Brain microvascular endothelial cell (primary cell): ENCODE data around the gene TRIM50.
"Not testable (repeated sequence)": the region's sequence is repeated elsewhere in the genome, so short reads cannot be mapped to it uniquely, and the experiment has no call there.

Source experiments
- DNase-seq: peaks from one replicate; pipeline ENCODE4 v3.0.0-alpha.2; 2020
- H3K27ac ChIP-seq: fragments of 250-450 bp; sonication (Bioruptor Pico); 2 replicates; pipeline ENCODE4 v1.5.1; 2020; ENCODE audit warnings: mild to moderate bottlenecking, moderate library complexity
- H3K27me3 ChIP-seq: fragments of 250-450 bp; sonication (Bioruptor Pico); replicated peaks from 2 replicates; pipeline ENCODE4 v1.5.1; 2020; ENCODE audit warnings: mild to moderate bottlenecking
- H3K36me3 ChIP-seq: fragments of 250-450 bp; sonication (Bioruptor Pico); replicated peaks from 2 replicates; pipeline ENCODE4 v1.5.1; 2020; ENCODE audit warnings: mild to moderate bottlenecking
- H3K4me3 ChIP-seq: 2 replicates; pipeline ENCODE4 v1.5.1; 2011; ENCODE audit warnings: low read depth, mild to moderate bottlenecking, control low read depth, low read length, moderate library complexity
- in situ Hi-C: cut with HindIII; loops from 2 replicates; pipeline ENCODE4 v1.10.0; 2017; ENCODE audit warnings: low sequenced_read_pairs, low pct_ligation_motif_present
- TF ChIP-seq, protein P1 (sequence below): IDR thresholded peaks from 2 replicates; pipeline ENCODE4 v1.5.1; 2011; ENCODE audit warnings: low read depth, mild to moderate bottlenecking, moderate library complexity, low read length, control low read depth, inconsistent platforms; ENCODE audit errors: missing control alignments

The TRIM50 gene

DNA sequence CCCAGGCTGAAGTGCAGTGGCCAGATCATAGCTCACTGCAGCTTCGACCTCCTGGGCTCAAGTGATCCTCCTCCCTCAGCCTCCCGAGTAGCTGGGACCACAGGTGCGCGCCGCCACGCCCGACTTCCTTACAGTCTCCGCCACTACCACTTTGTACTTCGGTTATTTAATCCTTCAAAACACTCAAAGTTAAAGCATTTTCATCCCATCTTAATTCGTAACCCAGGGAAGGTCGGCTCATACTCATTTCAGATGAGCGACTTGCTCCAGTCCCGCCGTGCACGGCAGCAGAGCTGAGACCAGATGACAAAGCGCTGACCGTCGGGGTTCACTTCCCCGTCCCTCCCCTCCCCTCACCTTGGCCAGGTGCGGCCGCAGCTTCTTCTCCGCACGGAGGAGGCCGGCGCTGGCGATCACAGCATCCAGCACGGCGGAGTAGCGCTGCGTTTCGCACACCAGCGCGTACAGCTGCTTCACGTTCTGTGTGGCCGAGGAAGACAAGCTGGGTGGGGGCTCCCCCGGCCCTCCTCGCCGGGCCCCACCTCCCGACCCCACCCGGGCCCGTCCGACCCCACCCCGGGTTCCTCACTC, 19.7 kb downstream of the TRIM50 start:
- H3K36me3 ChIP-seq = no peaks in the 10 kb centered on the region
- H3K27ac ChIP-seq = no peak overlapping the region
- TF ChIP-seq, protein P1, sequence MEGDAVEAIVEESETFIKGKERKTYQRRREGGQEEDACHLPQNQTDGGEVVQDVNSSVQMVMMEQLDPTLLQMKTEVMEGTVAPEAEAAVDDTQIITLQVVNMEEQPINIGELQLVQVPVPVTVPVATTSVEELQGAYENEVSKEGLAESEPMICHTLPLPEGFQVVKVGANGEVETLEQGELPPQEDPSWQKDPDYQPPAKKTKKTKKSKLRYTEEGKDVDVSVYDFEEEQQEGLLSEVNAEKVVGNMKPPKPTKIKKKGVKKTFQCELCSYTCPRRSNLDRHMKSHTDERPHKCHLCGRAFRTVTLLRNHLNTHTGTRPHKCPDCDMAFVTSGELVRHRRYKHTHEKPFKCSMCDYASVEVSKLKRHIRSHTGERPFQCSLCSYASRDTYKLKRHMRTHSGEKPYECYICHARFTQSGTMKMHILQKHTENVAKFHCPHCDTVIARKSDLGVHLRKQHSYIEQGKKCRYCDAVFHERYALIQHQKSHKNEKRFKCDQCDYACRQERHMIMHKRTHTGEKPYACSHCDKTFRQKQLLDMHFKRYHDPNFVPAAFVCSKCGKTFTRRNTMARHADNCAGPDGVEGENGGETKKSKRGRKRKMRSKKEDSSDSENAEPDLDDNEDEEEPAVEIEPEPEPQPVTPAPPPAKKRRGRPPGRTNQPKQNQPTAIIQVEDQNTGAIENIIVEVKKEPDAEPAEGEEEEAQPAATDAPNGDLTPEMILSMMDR = no peak
- H3K27me3 ChIP-seq = no peaks in the 10 kb centered on the region
- in situ Hi-C loops = no loop called here
- peak overlapping the region; percentile 66 for H3K4me3 ChIP-seq
- no peak for DNase-seq

DNA sequence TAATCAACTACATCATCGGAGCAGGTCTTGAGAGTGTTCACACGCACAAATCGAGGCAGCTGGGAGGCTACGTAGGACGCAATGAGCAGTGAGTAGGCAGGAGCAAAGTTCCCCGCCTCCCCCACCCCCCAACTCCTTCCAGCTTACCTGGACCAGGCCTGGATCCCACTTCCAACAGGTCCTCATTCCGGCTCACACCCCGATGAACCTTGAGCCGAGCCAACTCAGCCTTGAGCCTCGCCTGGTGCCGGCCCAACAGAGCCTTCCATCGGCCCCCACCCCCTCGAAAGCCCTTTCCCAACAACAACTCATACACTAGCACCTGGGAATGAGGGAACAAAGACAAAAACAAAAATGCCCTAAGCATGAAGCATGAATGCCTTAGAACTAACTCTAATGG, 20.4 kb downstream of the TRIM50 start:
- Histone ChIP-seq H3K4me3 (no peak overlapping the region), H3K27ac (no peak overlapping the region), H3K36me3 (no peaks in the 10 kb centered on the region), H3K27me3 (no peaks in the 10 kb centered on the region)
- TF ChIP-seq, protein P1 = no peak
- in situ Hi-C loops = no loop called here
- DNase-seq = no peak

DNA sequence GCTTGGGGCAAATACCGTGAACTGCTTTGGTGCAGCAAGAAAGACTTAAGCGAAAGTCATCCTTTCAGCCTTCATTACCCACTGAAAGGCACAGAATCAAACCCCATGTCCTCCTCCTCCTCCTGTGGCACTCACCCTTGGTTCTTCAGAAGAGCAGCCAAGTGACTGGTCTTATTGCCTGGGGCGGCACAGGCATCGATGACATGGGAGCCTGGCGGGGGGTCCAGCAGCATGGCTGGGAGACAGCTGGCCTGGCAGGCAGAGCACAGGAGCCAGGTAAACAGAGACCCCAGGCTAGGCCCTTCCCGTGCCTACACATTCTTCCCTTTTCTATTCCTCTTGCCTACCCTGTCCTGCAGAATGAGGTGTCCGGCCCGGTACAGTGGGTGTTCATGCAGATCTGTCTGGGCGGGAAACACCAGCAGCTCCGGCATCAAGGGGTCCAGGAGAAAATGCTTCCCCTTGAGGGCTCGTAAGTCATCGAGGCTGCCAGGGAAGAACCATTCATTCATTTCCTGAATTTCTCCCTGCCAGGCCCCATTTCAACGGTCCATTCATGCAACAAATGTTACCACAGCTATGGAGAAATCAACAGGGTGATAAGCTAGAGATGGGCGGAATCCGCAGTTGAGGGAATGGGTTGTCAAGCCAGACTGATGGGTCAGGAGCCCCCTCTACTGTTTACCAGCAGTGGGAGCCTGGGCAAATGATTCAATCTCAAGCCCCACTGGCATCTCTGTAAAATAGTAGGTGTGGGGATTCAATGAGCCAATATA, 23.1 kb downstream of the TRIM50 start:
- TF ChIP-seq, protein P1 = peak; percentile 18
- DNase-seq, H3K27ac ChIP-seq, H3K4me3 ChIP-seq, H3K27me3 ChIP-seq, H3K36me3 ChIP-seq, in situ Hi-C loops: not testable (repeated sequence)

DNA sequence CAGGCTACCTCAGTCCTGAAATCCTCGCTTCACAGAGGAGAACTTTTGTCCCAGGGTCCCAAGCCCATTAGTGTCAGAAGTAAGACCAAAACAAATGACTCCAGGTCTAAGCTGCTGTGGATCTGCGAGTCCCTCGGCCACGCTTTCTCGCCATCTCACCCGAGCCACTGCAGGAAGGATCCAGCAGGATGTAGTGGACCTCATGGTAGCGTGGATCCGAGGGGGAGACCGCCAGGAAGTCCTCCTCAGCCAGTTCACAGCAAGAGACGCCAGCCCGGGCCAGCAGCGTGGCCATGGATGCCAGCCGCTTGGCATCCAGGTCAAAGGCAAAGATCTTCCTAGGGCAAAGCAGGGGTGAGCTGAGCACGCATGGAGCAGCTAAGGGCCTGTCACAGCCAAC, 23.8 kb downstream of the TRIM50 start:
- Histone ChIP-seq H3K4me3 (no peak overlapping the region), H3K36me3 (no peaks in the 10 kb centered on the region), H3K27me3 (no peaks in the 10 kb centered on the region), H3K27ac (no peak overlapping the region)
- TF ChIP-seq, protein P1 = no peak
- DNase-seq = no peak
- in situ Hi-C loops = no loop called here

DNA sequence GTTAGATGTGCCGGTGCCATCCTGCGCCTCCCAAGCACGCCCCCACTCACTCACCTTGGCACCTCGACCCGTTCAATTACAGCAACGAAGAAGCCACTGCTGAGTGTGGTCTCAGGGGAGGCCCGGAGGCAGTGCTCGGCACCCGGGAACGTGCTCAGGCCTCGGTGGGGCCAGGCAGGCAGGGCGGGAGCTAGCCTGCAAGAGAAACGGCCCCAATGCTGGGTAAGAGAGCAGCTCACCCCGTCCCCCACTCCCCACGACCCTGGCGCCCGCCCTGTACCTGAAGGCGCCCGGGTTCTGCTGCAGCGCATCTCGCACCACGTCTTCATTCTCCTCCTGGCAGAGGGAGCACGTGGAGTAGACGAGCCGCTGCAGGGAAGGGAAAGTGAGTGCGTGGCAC, 24.3 kb downstream of the TRIM50 start:
- H3K36me3 ChIP-seq = no peaks in the 10 kb centered on the region
- TF ChIP-seq, protein P1 = no peak
- no peaks in the 10 kb centered on the region for H3K27me3 ChIP-seq
- in situ Hi-C loops = no loop called here
- no peak for DNase-seq
- no peak overlapping the region for H3K4me3 ChIP-seq
- no peak overlapping the region for H3K27ac ChIP-seq

DNA sequence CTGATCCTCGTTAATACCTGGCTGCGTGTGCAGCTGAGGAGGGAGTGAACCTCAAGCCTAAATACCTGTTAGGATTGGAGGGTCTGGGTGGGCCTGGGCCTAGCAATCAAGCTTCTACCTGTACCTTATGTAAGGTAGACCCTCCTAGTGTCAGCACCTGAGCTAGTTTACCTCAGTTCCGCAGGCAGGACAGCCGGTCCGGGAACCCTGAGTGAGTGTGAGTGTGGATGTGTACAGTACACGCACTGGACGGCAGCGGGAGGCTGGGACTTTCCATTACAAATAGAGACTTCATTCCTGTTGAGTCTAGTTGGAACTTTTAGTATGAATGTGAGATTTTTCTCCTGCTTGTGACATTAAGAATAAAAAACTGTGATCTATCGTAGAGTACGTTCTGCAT, 25.0 kb downstream of the TRIM50 start:
- DNase-seq, in situ Hi-C loops, H3K27ac ChIP-seq, H3K27me3 ChIP-seq, H3K36me3 ChIP-seq, H3K4me3 ChIP-seq: not testable (repeated sequence)

DNA sequence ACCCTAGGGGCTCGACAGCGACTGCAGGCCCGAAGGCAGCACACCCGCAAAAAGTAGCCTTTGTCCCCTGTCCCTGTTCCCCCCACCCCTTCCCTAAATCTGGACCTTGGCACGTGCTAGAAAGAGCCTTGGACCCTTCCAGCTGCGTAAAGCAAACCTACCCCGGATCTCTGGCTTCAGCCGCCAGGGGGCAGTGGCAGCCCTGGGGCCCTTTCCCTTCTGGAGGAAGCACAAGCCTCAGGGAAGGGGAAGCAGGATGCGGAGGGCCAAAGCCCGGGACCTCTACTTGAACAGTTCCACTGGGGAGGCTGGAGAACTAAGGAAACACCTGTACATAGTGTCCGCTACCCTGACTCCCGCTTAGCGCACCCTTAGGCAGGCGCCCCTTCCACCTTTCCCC, 26.8 kb downstream of the TRIM50 start:
- in situ Hi-C loops, H3K4me3 ChIP-seq, H3K27me3 ChIP-seq: not testable (repeated sequence)

DNA sequence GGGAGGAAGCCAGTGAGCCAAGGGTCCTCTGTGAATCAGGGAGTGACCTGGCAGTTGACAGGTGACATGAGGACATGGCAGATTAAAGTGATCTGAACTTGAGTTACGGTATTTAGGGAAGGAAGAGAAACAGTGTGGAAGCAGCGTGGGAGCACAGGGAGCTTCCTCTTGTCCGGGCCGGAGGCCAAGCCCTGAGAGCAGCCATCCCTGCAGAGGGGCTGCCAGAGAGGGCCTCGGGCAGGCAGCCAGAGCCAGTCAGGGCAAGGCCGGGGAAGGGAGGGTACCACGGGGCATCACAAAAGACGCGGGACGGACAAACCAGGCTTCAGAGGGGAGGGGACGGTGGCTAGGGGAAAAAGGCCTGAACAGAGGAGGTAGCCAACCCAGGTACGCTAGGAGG, 28.1 kb downstream of the TRIM50 start:
- H3K36me3 ChIP-seq, DNase-seq, H3K4me3 ChIP-seq, in situ Hi-C loops, H3K27ac ChIP-seq, H3K27me3 ChIP-seq: not testable (repeated sequence)

More for the DNA sequence above, 26.8 kb downstream of the TRIM50 start:
- not testable (repeated sequence) for H3K27ac ChIP-seq, DNase-seq, H3K36me3 ChIP-seq

DNA sequence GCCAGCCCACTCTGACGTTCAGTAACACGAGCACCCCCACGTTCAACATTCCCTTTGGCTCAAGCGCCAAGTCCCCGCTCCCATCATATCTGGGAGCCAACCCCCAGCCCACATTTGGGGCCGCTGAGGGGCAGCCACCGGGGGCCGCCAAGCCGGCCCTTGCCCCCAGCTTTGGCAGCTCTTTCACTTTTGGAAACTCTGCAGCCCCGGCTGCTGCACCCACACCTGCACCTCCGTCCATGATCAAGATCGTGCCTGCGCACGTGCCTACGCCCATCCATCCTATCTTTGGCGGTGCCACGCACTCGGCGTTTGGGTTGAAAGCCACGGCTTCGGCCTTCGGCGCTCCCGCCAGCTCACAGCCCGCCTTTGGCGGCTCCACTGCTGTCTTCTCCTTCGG, 30.2 kb downstream of the TRIM50 start:
- in situ Hi-C loops, H3K4me3 ChIP-seq, H3K36me3 ChIP-seq, H3K27me3 ChIP-seq, H3K27ac ChIP-seq, DNase-seq: not testable (repeated sequence)
